ENCODE results near the gene MED26.

GRCh38 chr19:16575282-16575681 is 52.7 kb downstream of the MED26 start:
- TF ChIP-seq CTCF (IDR thresholded peaks at IDR 0.05; ENCODE audit: insufficient read depth, low read depth, low read length) (no peak), EZH2 (IDR thresholded peaks at IDR 0.05; ENCODE audit: insufficient read depth, low read length) (no peak)
